Stimulated activated CD4-positive, alpha-beta T cell treated with anti-CD3 and anti-CD28 coated beads, TNF-alpha, amount 100 ng/mL, for 24 hours (primary cell): ENCODE results near the gene TIGD2.

Experiments
- DNase-seq, 3 experiments: peaks; one replicate each; pipeline ENCODE4 v3.0.0-alpha.2; 2020; ENCODE audit warnings: low read depth in 3 of 3

TIGD2 gene

GRCh38 chr4:89110986-89111832 is at the start of gene TIGD2:
TIGD2 (plus strand) TSS chr4:89111533; CDS start chr4:89112975, 1,442 bp downstream.
- DNase-seq = peak; percentile 71 to 86 (median 77)

- no peak for DNase-seq
Observed at GRCh38 chr4:89064848-89065247, 46.5 kb upstream of the TIGD2 start.

- DNase-seq = no peak
Observed at GRCh38 chr4:89067417-89067816, 43.9 kb upstream of the TIGD2 start.

GRCh38 chr4:89069481-89069880 is 41.9 kb upstream of the TIGD2 start:
- DNase-seq = no peak

GRCh38 chr4:89070041-89070440 is 41.3 kb upstream of the TIGD2 start:
- DNase-seq = no peak

GRCh38 chr4:89071311-89071710 is 40.0 kb upstream of the TIGD2 start:
- no peak for DNase-seq

- DNase-seq = no peak
Observed at GRCh38 chr4:89072921-89073320, 38.4 kb upstream of the TIGD2 start.

- no peak for DNase-seq
Observed at GRCh38 chr4:89077761-89078160, 33.6 kb upstream of the TIGD2 start.

- no peak for DNase-seq
Observed at GRCh38 chr4:89078300-89078699, 33.0 kb upstream of the TIGD2 start.

GRCh38 chr4:89099034-89099433 is 12.3 kb upstream of the TIGD2 start:
- no peak for DNase-seq

- no peak for DNase-seq
Observed at GRCh38 chr4:89099471-89099870, 11.9 kb upstream of the TIGD2 start.

GRCh38 chr4:89100853-89101252 is 10.5 kb upstream of the TIGD2 start:
- DNase-seq = no peak

- DNase-seq = no peak
Observed at GRCh38 chr4:89101256-89102161, 9.8 kb upstream of the TIGD2 start.

GRCh38 chr4:89105726-89106125 is 5.6 kb upstream of the TIGD2 start:
- DNase-seq = no peak

- no peak for DNase-seq
Observed at GRCh38 chr4:89108091-89108490, 3.2 kb upstream of the TIGD2 start.

- DNase-seq = no peak
Observed at GRCh38 chr4:89109841-89110540, 1.3 kb upstream of the TIGD2 start.

- no peak for DNase-seq
Observed at GRCh38 chr4:89110541-89110985, 770 bp upstream of the TIGD2 start.

- DNase-seq = no peak
Observed at GRCh38 chr4:89111833-89112563, 665 bp downstream of the TIGD2 start.

- no peak for DNase-seq
Observed at GRCh38 chr4:89113415-89113814, 2.1 kb downstream of the TIGD2 start.

GRCh38 chr4:89114100-89114499 is 2.8 kb downstream of the TIGD2 start:
- DNase-seq = no peak

- no peak for DNase-seq
Observed at GRCh38 chr4:89117115-89117514, 5.8 kb downstream of the TIGD2 start.
